HepG2 (cell line): ENCODE data around the gene R3HDM1. TPM values are rescaled to one million over a fixed set of nuclear protein-coding genes. Genes with fewer than 3 reads are reported as not detected.

Source experiments
- GATAD1 ChIP-seq: IDR thresholded peaks from 2 replicates; pipeline ENCODE4 v1.6.1; 2016; ENCODE audit warnings: missing genetic modification reagents, missing compliant biosample characterization
- GATAD2A ChIP-seq: IDR thresholded peaks from 2 replicates; pipeline ENCODE4 v1.6.1; 2016
- HDAC1 ChIP-seq: sonication (generic); formaldehyde crosslinking; IDR thresholded peaks from 2 replicates; pipeline ENCODE4 v1.5.1; 2020; ENCODE audit warnings: mild to moderate bottlenecking, missing genetic modification reagents
- KLF13 ChIP-seq: sonication (generic); formaldehyde crosslinking; IDR thresholded peaks from 2 replicates; pipeline ENCODE4 v1.4.0; 2020; ENCODE audit warnings: mild to moderate bottlenecking, missing genetic modification reagents
- MAFK ChIP-seq, 2 experiments: IDR thresholded peaks in 1 of 2; conservative IDR thresholded peaks in 1 of 2; 2 replicates each; pipeline ENCODE4 v1.6.1; 2011; ENCODE audit warnings: improper control_type of control experiment in 2 of 2, low read length in 2 of 2
- MAZ ChIP-seq, 2 experiments: sonication (generic) in 1 of 2; formaldehyde crosslinking in 1 of 2; IDR thresholded peaks; 2 replicates each; pipeline versions ENCODE4 v1.5.0 to v1.6.1; 2012 to 2020; ENCODE audit warnings: low read depth in 2 of 2, mild to moderate bottlenecking in 2 of 2, borderline replicate concordance in 1 of 2, improper control_type of control experiment in 1 of 2, low read length in 1 of 2, missing genetic modification reagents in 1 of 2, moderate library complexity in 1 of 2
- NFE2L1 ChIP-seq: sonication (generic); formaldehyde crosslinking; IDR thresholded peaks from 2 replicates; pipeline ENCODE4 v1.4.0; 2020; ENCODE audit warnings: missing genetic modification reagents, mild to moderate bottlenecking, borderline replicate concordance
- POLR2AphosphoS2 ChIP-seq: IDR thresholded peaks from 2 replicates; pipeline ENCODE4 v1.6.1; 2011; ENCODE audit warnings: low read depth, low read length, improper control_type of control experiment
- REST ChIP-seq, 2 experiments: IDR thresholded peaks; 2 replicates each; pipeline ENCODE4 v1.6.1; 2011 to 2012; ENCODE audit warnings: low read length in 2 of 2, borderline replicate concordance in 1 of 2, low read depth in 1 of 2, mild to moderate bottlenecking in 1 of 2, moderate library complexity in 1 of 2
- SMAD9 ChIP-seq: sonication (generic); formaldehyde crosslinking; IDR thresholded peaks from 2 replicates; pipeline ENCODE4 v1.5.1; 2020; ENCODE audit warnings: mild to moderate bottlenecking, missing genetic modification reagents
- SUZ12 ChIP-seq: fragments of 150-350 bp; IDR thresholded peaks from 2 replicates; pipeline ENCODE4 v1.6.1; 2014; ENCODE audit warnings: low read depth, low read length
- SYNCRIP ChIP-seq: fragments of 200-400 bp; formaldehyde crosslinking; IDR thresholded peaks from 2 replicates; pipeline ENCODE4 v1.6.1; 2018; ENCODE audit warnings: mild to moderate bottlenecking, low read depth, low read length; ENCODE audit not compliant: insufficient read depth
- THYN1 ChIP-seq: sonication (generic); formaldehyde crosslinking; IDR thresholded peaks from 2 replicates; pipeline ENCODE4 v1.8.1; 2023; ENCODE audit warnings: low read depth, mild to moderate bottlenecking, moderate library complexity, missing genetic modification reagents, borderline replicate concordance
- ZFY ChIP-seq: sonication (generic); formaldehyde crosslinking; IDR thresholded peaks from 2 replicates; pipeline ENCODE4 v1.4.0; 2020; ENCODE audit warnings: missing genetic modification reagents
- ZNF160 ChIP-seq: sonication (generic); formaldehyde crosslinking; IDR thresholded peaks from 2 replicates; pipeline ENCODE4 v1.8.0; 2022; ENCODE audit warnings: mild to moderate bottlenecking, inconsistent platforms, missing genetic modification reagents
- ZNF512 ChIP-seq: sonication (generic); formaldehyde crosslinking; IDR thresholded peaks from 2 replicates; pipeline ENCODE4 v1.4.0; 2020; ENCODE audit warnings: mild to moderate bottlenecking, missing genetic modification reagents
- ZNF530 ChIP-seq: sonication (generic); formaldehyde crosslinking; IDR thresholded peaks from 2 replicates; pipeline ENCODE4 v1.5.0; 2020; ENCODE audit warnings: low read depth, mild to moderate bottlenecking, missing genetic modification reagents
- ZNF598 ChIP-seq: sonication (generic); formaldehyde crosslinking; IDR thresholded peaks from 2 replicates; pipeline ENCODE4 v1.5.1; 2020; ENCODE audit warnings: mild to moderate bottlenecking, missing genetic modification reagents, borderline replicate concordance
- ZNF616 ChIP-seq: sonication (generic); formaldehyde crosslinking; IDR thresholded peaks from 2 replicates; pipeline ENCODE4 v1.5.0; 2020; ENCODE audit warnings: low read depth, mild to moderate bottlenecking, missing genetic modification reagents
- polyA plus RNA-seq, 8 experiments: library from polyadenylated mRNA; depleted of rRNA in 3 of 8; stranded (reverse) in 7 of 8; unstranded in 1 of 8; fragments of >200 nt; fragmentation: Illumina TruSeq in 4 of 8; extraction: Trizol in 4 of 8; gene quantifications; 2 replicates each; pipeline versions ENCODE4 v1.2.1 to v1.2.3, GENCODE V29; 2011 to 2016; ENCODE audit warnings: low read depth in 4 of 8, missing spikeins in 1 of 8, mixed read lengths in 1 of 8; ENCODE audit not compliant: insufficient read depth in 1 of 8
- total RNA-seq, 5 experiments: library from RNA; depleted of rRNA; stranded (reverse); fragments of >200 nt; fragmentation: Illumina TruSeq; extraction: Trizol; gene quantifications; 2 replicates each; pipeline ENCODE4 v1.2.3, GENCODE V29; 2016; ENCODE audit warnings: low read depth in 1 of 5
- TF ChIP-seq, protein P1 (sequence below): sonication (generic); formaldehyde crosslinking; IDR thresholded peaks from 2 replicates; pipeline ENCODE4 v1.4.0; 2020; ENCODE audit warnings: missing genetic modification reagents

The R3HDM1 gene
- total and polyA plus RNA-seq, 2 of the 13 experiments (the other 11 are each of a cell fraction or from before 2014, with no cell fraction given): 15.7 to 54.3 TPM

DNA sequence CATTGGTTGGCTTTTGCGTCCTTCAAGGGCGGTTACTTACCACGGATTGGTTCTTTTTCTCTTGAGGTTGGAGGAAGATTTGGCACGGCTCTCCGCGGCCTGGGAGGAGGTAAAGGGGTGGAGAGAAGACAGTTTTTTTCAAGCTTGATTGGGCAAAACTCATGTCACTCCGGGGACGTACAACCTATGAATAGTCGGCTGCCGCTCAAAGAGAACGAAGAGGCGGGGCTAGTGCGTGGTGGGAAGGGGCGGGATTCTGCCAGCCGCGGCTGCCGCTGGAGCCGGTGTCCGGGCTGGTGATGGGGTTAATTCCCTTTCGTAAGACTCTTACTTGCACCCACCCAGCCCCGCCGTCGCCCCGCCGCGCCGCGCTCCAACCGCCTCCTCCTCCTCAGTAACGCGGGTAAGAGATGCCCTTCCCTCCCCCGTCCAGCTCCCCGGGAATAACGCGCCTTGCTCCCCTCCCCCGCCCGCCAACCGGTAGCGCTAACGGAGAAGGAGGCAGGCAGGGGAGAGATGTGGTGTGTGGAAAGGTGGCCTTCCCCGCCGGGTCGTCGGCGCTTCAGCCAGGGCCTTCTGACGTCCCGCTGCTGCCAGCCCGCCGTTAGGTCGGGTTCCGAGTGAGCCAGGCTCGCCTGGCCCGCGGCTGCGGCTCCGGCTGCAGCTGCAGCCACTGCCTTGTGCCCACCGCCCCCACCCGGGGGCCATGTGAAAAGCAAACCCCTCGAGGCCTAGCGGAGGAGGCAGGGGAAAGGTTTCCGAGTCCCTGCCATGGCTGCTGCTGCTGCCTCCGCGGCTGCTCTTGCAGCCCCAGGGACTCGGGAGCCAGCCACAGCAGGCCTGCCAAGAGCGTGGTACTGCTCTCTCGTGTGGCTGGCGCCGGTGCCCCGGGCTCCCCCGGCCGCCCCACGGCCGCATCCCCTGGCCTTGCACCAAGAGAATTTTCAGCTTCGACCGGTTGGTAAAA lies at the start of gene R3HDM1 (continued):
- TF ChIP-seq REST (IDR thresholded peaks at IDR 0.05; ENCODE audit: borderline replicate concordance in 1 of 2, low read depth in 1 of 2, low read length in 2 of 2) (0 out of 4 replicates have a peak, but pooled peaks of 1 of the 2 experiments have one; percentile 17), SMAD9 (CRISPR knock-in tag) (no peak), SYNCRIP (no peak), ZNF160 (CRISPR knock-in tag) (peak; percentile 86; the same call in 1 of the 2 replicates), MAFK (conservative IDR thresholded peaks at IDR 0.05 in 1 of 2, IDR thresholded peaks at IDR 0.05 in 1 of 2; ENCODE audit: low read length in 2 of 2) (no peak), SUZ12 (no peak), HDAC1 (peak; percentile 88), THYN1 (CRISPR knock-in tag) (0 out of 2 replicates have a peak, but pooled peaks have one; percentile 41), POLR2AphosphoS2 (no peak), ZNF598 (CRISPR knock-in tag) (peak; percentile 44; the same call in 1 of the 2 replicates), ZFY (CRISPR knock-in tag) (peak; percentile 96), ZNF616 (CRISPR knock-in tag) (no peak; the same call in 1 of the 2 replicates), ZNF512 (CRISPR knock-in tag) (no peak; the same call in 1 of the 2 replicates), GATAD1 (no peak), NFE2L1 (CRISPR knock-in tag) (no peak), GATAD2A (no peak; the same call in 1 of the 2 replicates), MAZ (IDR thresholded peaks at IDR 0.05; ENCODE audit: borderline replicate concordance, low read depth, low read length) (no peak), MAZ (CRISPR knock-in tag; IDR thresholded peaks at IDR 0.05; ENCODE audit: low read depth) (peak; percentile 93), ZNF530 (CRISPR knock-in tag) (no peak), KLF13 (CRISPR knock-in tag) (peak; percentile 91; the same call in 1 of the 2 replicates)
- TF ChIP-seq, protein P1, sequence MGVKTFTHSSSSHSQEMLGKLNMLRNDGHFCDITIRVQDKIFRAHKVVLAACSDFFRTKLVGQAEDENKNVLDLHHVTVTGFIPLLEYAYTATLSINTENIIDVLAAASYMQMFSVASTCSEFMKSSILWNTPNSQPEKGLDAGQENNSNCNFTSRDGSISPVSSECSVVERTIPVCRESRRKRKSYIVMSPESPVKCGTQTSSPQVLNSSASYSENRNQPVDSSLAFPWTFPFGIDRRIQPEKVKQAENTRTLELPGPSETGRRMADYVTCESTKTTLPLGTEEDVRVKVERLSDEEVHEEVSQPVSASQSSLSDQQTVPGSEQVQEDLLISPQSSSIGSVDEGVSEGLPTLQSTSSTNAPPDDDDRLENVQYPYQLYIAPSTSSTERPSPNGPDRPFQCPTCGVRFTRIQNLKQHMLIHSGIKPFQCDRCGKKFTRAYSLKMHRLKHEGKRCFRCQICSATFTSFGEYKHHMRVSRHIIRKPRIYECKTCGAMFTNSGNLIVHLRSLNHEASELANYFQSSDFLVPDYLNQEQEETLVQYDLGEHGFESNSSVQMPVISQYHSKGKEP (CRISPR knock-in tag): no peak
